K562 (cell line): ENCODE data around the gene PKDCC. TPM values are rescaled to one million over a fixed set of nuclear protein-coding genes. Genes with fewer than 3 reads are reported as not detected.

Source experiments
- BDP1 ChIP-seq: IDR thresholded peaks from 3 replicates; pipeline ENCODE4 v1.6.1; 2011; ENCODE audit not compliant: insufficient read length, insufficient read depth
- DNMT1 ChIP-seq: fragments of 450-650 bp; IDR thresholded peaks from 2 replicates; pipeline ENCODE4 v1.6.1; 2016; ENCODE audit warnings: antibody characterized with exemption, mild to moderate bottlenecking
- ESRRB ChIP-seq: fragments of 250-450 bp; sonication (Bioruptor Pico); IDR thresholded peaks from 2 replicates; pipeline ENCODE4 v1.5.0; 2020; ENCODE audit warnings: mild to moderate bottlenecking, moderate library complexity, borderline replicate concordance
- ETV5 ChIP-seq: sonication (generic); formaldehyde crosslinking; IDR thresholded peaks from 2 replicates; pipeline ENCODE4 v1.4.0; 2020; ENCODE audit warnings: low read depth, mild to moderate bottlenecking, missing genetic modification reagents
- RAD21 ChIP-seq, 2 experiments: fragments of 250-450 bp in 1 of 2; fragments of 450-650 bp in 1 of 2; sonication (Bioruptor Pico) in 1 of 2; formaldehyde crosslinking in 1 of 2; IDR thresholded peaks in 1 of 2; conservative IDR thresholded peaks in 1 of 2; 2 replicates each; pipeline versions ENCODE4 v1.4.0 to v1.8.0; 2020 to 2022; ENCODE audit warnings: mild to moderate bottlenecking in 2 of 2, moderate library complexity in 1 of 2
- SPI1 ChIP-seq: IDR thresholded peaks from 2 replicates; pipeline ENCODE4 v1.6.1; 2011; ENCODE audit warnings: low read depth, low read length, control low read depth, borderline replicate concordance
- SRF ChIP-seq, 2 experiments: fragments of 250-450, 450-650 bp in 1 of 2; sonication (Bioruptor Pico) in 1 of 2; sonication (generic) in 1 of 2; formaldehyde crosslinking; IDR thresholded peaks; 2 replicates each; pipeline versions ENCODE4 v1.5.0 to v1.5.1; 2020 to 2022; ENCODE audit warnings: mild to moderate bottlenecking in 1 of 2, missing genetic modification reagents in 1 of 2
- SRSF7 ChIP-seq: fragments of 200-400 bp; formaldehyde crosslinking; optimal IDR thresholded peaks from 2 replicates; pipeline ENCODE3; 2017; ENCODE audit warnings: mild to moderate bottlenecking, low read depth, low read length
- STAG1 ChIP-seq: sonication (generic); formaldehyde crosslinking; IDR thresholded peaks from 2 replicates; pipeline ENCODE4 v1.5.0; 2020; ENCODE audit warnings: missing genetic modification reagents, borderline replicate concordance
- TAF15 ChIP-seq: fragments of 200-400 bp; formaldehyde crosslinking; IDR thresholded peaks from 2 replicates; pipeline ENCODE4 v1.6.1; 2017; ENCODE audit warnings: mild to moderate bottlenecking, low read depth, low read length, moderate library complexity
- ZNF384 ChIP-seq: IDR thresholded peaks from 2 replicates; pipeline ENCODE4 v1.6.1; 2012; ENCODE audit warnings: low read depth, low read length, improper control_type of control experiment
- ZNF41 ChIP-seq: fragments of 250-450 bp; sonication (Bioruptor Pico); conservative IDR thresholded peaks from 2 replicates; pipeline ENCODE4 v1.4.0; 2020; ENCODE audit warnings: mild to moderate bottlenecking
- ZNF512 ChIP-seq: IDR thresholded peaks from 2 replicates; pipeline ENCODE4 v1.6.1; 2016; ENCODE audit warnings: missing genetic modification characterization, missing compliant biosample characterization
- polyA plus RNA-seq, 8 experiments: library from polyadenylated mRNA; depleted of rRNA in 4 of 8; stranded (reverse) in 5 of 8; unstranded in 3 of 8; fragments of >200 nt; fragmentation: Nextera tagmentation in 2 of 8; fragmentation: Illumina TruSeq in 1 of 8; extraction: Ambion mirVana in 2 of 8; extraction: Trizol in 1 of 8; gene quantifications; 2 replicates each; pipeline versions ENCODE4 v1.2.1 to v1.2.3, GENCODE V29; 2011 to 2014; ENCODE audit warnings: inconsistent platforms in 1 of 8, missing spikeins in 1 of 8
- total RNA-seq, 7 experiments: library from RNA; depleted of rRNA in 6 of 7; stranded (reverse); fragments of >200 nt in 6 of 7; fragmentation: Illumina TruSeq in 2 of 7; extraction: Trizol in 2 of 7; gene quantifications; 2 replicates each; pipeline versions ENCODE4 v1.2.1 to v1.2.3, GENCODE V29; 2011 to 2021; ENCODE audit warnings: low replicate concordance in 1 of 7

PKDCC gene
- total and polyA plus RNA-seq, 9 of the 15 experiments (the other 6 are each of a cell fraction or from before 2014, with no cell fraction given): 0.62 to 14.8 (median 1.3) TPM; not detected in 2

DNA sequence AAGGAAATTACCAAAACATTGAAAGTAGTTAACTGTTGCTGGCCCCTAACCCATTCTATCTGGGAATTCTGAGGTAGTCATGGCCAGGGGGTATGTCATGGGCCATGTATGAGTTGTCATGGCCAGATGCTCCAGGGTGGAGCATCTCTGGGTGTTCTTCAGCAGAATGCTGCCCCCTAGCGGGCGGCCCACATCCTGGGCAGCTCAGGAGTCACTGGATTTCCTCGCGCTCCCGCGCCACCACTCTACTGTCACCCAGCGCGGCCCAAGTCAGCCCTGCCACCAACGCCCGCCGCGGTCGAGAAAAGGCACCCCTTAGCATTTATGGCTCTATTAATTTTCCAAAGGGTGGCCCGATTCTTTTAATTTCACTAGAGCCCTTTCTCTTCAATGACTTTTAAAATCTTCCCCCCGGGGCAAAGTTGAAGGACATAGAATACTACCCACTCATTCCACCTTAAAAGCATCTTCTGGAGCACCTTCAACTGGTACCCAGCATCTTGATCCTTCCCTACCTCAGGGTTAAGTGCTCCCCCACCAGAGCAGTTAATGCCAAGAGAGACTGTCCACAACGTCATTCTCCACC, 41.6 kb downstream of the PKDCC start (continued):
- TF ChIP-seq ESRRB (CRISPR knock-in tag) (no peak), STAG1 (peak; percentile 71), TAF15 (no peak), ZNF41 (CRISPR knock-in tag) (no peak), ETV5 (CRISPR knock-in tag) (0 out of 2 replicates have a peak, but pooled peaks have one; percentile 31), DNMT1 (no peak), SRF (CRISPR knock-in tag; IDR thresholded peaks at IDR 0.05) (peak in 1 of 2 experiments; percentile 87; a peak in 1 of 4 replicates), SRSF7 (no peak), ZNF512 (tag) (no peak), SPI1 (no peak), BDP1 (no peak), ZNF384 (peak; percentile 27; the same call in 1 of the 2 replicates), RAD21 (CRISPR knock-in tag; conservative IDR thresholded peaks at IDR 0.05 in 1 of 2, IDR thresholded peaks at IDR 0.05 in 1 of 2) (peak; percentile 61 to 81)
